PC-3 (cell line): ENCODE measurements around the gene RPL13A.

Source experiments
- CTCF ChIP-seq: fragments of 300-600 bp; sonication (generic); conservative IDR thresholded peaks from 2 replicates; pipeline ENCODE4 v1.5.1; 2017; ENCODE audit warnings: antibody characterized with exemption, low read depth, mild to moderate bottlenecking, low read length
- EZH2 ChIP-seq: fragments of 300-600 bp; sonication (generic); IDR thresholded peaks from one replicate; pipeline ENCODE4 v1.6.1; 2017; ENCODE audit warnings: antibody characterized with exemption, mild to moderate bottlenecking, low read length; ENCODE audit not compliant: unreplicated experiment
- EZH2phosphoT487 ChIP-seq: fragments of 300-600 bp; sonication (generic); IDR thresholded peaks from 2 replicates; pipeline ENCODE4 v1.6.1; 2018; ENCODE audit warnings: mild to moderate bottlenecking, antibody characterized with exemption, low read length, borderline replicate concordance

- TF ChIP-seq CTCF, result peak; percentile 23; the same call in 1 of the 2 replicates
- no peak for TF ChIP-seq EZH2
- TF ChIP-seq EZH2phosphoT487, result no peak
These were observed 11.2 kb upstream of the RPL13A start for GRCh38 chr19:49475995-49476880.
